Fibroblast of mammary gland (primary cell): ENCODE results near the gene VSIG10L.

Source experiments
- DNase-seq: peaks from one replicate; pipeline ENCODE4 v3.0.0-alpha.2; 2010; ENCODE audit warnings: low read depth
- H3K4me3 ChIP-seq: 2 replicates; pipeline ENCODE4 v1.5.1; 2011; ENCODE audit warnings: low read depth, mild to moderate bottlenecking, low read length, moderate library complexity; ENCODE audit not compliant: control insufficient read depth
- TF ChIP-seq, protein P1 (sequence below): conservative IDR thresholded peaks from 2 replicates; pipeline ENCODE4 v1.5.1; 2011; ENCODE audit warnings: low read depth, low read length, inconsistent platforms; ENCODE audit not compliant: control insufficient read depth, insufficient read depth

The VSIG10L gene

DNA sequence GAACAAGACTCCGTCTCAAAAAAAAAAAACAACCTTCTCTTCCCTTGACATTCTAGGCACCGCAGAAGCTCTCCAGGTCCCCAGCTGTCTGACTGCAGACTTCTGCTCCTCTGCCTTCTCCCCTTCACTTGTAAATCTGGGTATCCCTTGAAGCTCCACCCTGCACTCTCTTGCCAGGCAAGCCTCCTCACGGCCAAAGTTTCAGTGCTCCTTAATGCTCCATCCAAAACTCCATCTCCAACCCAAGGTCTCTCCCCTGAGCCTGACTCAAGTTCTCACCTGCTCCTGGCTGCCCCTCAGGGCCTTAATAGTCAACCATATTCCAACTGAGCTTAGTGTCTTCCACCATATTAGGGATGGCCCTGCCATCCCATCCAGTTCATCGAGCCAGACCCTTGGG is 28.3 kb upstream of the VSIG10L start:
- H3K4me3 ChIP-seq = no peak overlapping the region
- TF ChIP-seq, protein P1, sequence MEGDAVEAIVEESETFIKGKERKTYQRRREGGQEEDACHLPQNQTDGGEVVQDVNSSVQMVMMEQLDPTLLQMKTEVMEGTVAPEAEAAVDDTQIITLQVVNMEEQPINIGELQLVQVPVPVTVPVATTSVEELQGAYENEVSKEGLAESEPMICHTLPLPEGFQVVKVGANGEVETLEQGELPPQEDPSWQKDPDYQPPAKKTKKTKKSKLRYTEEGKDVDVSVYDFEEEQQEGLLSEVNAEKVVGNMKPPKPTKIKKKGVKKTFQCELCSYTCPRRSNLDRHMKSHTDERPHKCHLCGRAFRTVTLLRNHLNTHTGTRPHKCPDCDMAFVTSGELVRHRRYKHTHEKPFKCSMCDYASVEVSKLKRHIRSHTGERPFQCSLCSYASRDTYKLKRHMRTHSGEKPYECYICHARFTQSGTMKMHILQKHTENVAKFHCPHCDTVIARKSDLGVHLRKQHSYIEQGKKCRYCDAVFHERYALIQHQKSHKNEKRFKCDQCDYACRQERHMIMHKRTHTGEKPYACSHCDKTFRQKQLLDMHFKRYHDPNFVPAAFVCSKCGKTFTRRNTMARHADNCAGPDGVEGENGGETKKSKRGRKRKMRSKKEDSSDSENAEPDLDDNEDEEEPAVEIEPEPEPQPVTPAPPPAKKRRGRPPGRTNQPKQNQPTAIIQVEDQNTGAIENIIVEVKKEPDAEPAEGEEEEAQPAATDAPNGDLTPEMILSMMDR = no peak
- DNase-seq = no peak

DNA sequence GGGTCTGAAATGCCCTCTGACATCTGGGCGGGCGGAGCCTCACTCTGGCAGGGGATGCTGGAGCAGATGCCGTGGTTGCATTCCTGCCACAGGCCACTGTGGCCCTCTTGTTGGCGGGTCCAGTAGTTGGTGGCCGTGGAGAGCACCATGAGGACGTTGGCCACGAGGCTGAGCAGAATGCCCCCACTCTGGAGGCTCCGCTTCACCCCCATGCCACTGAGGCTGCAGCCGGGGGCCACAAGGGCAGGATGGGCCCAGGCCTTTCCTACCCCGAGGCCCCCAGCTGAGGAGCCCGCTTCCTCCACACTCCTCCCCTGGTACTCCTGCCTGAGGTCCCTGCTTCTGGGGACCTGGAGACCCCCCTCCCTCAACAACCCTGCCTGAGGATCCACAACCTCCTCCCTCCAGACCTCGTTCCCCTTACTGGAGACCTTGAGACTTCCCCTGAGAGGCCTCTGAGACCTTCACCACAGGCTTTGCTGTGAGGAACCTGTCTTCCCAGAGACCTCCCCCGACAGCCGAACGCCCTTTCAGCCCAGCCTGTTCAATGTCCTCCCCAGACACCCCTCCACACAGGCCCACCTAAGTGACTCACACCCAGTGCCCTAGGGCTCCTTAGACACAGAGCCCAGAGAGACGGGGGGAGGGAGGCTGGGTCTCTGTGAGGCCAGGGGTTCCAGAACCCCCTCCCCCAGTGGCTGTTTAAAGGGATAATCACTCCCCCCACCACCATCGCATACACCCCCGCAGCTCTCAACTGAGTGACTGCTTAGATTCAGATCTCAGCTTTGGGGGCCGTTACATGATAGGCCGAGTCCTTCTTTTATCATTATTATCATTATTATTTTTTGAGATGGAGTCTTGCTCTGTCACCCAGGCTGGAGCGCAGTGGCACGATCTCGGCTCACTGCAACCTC is 26.7 kb upstream of the VSIG10L start, which contains the start of gene CLDND2:
Gene CLDND2, minus strand, starts transcription at position 638 of the 917 bp plus-strand sequence. Its CDS starts 426 bp downstream, at position 212.
- no peak for DNase-seq
- TF ChIP-seq, protein P1 = no peak
- peak within 1 kb of the TSS; percentile 67 for H3K4me3 ChIP-seq

DNA sequence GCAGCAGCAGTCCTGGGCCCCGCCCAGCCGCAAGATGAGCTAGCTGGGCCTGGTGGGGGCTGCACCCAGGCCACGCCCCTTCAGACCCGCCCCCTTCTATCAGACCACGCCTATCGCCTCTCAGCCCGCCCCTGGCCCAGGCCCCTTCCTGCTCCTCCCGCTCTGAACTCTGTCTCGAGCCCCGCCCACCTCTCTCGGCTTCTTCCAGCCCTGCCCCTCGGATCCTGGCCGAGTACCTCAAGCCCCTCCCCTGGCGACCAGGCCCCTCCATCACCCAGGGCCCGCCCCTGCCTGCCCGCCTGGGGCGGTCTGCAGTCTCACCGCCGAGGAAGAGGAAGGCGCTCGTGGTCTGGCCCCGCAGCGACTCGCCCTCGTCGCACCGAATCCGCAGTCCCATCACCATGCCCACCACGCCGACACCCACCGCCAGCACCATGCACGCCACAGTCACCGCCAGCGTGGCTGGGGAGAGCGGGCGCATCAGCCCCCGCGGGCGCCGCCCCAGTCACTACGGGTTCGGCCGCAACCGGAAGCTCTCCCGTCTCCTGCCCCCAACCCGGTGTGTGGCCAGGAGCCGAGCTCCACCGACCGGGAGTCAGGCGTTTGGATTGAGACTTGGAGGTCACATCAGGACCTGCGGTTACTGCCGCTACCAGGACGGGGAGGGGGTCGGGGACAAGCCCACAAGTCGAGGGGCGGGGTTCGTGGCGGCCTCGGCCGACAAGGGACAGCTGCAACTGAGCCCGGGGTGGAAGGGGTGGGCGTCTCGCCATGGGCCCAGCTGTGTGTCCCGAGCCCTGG is 25.8 kb upstream of the VSIG10L start:
- TF ChIP-seq, protein P1 = no peak
- DNase-seq = peak; percentile 98
- H3K4me3 ChIP-seq = peak overlapping the region; percentile 93

DNA sequence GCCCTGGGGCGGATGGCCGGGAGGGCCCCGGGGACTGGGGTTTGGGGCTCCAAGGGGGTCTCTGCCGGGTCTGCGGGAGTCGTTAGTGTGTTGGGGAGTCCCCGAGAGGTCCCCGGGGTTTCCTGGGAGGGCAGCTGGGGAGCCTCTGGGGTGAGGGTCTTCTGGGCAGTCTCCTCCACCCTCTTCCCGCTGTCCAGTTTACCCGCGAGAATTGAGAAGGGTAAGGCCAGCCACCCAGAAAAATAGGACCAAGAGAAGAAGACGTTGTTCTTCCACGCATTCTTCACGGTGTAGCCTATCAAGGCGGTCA is 25.3 kb upstream of the VSIG10L start:
- H3K4me3 ChIP-seq = peak overlapping the region; percentile 93
- DNase-seq = no peak
- TF ChIP-seq, protein P1 = no peak

DNA sequence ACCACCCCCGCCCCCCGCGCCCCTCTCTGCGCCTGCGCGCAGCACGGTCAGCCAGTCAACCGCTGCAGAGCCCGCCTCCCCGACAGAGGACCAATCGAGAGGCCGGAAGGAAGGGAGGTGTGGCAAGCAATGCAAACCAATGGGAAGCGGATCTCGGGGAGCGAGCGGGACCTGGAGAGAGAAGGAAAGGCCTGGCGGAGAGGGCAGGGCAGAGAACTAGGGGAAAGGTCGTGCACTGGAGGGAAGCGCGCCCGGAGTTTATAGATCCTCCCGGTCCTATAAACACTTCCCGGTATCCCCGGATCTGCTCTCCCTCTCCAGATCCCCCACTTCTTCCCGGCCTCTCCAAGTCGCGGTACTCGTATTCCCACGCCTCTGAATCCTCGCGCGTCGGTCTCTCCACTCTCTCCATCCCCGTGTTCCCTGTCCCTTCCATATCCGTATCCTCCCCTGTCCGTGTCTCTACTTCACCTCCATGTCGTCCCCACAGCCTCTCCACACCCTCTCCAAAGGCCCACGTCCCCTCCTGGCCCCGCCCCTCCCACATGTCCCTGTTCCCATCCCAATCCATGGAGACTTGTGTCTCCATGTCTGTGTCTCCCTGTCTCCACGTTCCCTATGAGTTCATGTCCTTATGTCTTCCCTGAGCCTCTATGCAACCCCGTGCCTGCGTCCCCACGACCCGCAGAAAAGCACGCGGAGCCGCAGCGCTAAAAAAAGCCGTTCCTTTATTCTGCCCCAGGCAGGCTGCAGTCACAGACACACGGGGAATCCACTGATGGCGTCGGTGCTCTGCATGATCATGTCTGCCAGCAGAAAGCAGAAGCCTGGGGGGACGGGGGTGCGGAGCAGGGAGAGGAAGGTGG is 24.7 kb upstream of the VSIG10L start:
- peak; percentile 98 for DNase-seq
- H3K4me3 ChIP-seq = peak overlapping the region; percentile 93
- TF ChIP-seq, protein P1 = no peak

DNA sequence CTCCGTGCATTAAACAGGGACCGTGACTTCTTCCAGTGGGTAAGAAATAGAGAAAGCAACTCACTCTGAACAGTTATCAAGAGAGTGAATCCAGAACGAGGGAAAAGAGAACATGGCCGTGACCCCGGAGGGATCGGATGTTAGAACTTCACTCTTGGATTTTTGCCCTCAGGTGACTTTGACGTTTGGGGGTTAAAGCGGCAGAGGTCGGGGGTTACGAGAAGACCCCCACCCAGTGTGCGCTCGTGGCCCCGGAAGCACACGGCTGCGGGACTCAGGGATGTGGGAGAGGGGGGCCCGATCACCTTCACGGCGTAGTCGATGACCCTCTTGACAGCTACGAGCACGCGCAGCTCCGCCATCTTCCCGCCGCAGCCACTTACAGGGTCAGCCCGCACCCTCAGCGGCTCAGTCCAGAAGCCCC is 24.0 kb upstream of the VSIG10L start, which contains the start of gene ETFB:
Gene ETFB, minus strand, starts transcription at position 424 of the 424 bp plus-strand sequence. Its CDS starts 62 bp downstream, at position 362.
- no peak for DNase-seq
- TF ChIP-seq, protein P1 = no peak
- peak within 1 kb of the TSS; percentile 93 for H3K4me3 ChIP-seq
